Panc1 (cell line): Measurements from ENCODE around the gene IFNA7. TPM values are rescaled to one million over a fixed set of nuclear protein-coding genes. Genes with fewer than 3 reads are reported as not detected.
"Not testable (repeated sequence)": the region's sequence is repeated elsewhere in the genome, so short reads cannot be mapped to it uniquely, and the experiment has no call there.

Source experiments
- ATAC-seq: fragments of 200-7000 bp; cut with Tn5 transposase; 2 replicates; pipeline ENCODE4 v1.9.1; 2020; ENCODE audit warnings: mild to moderate bottlenecking, moderate library complexity
- BruUV-seq: library from RNA; stranded (reverse); fragments of 400-500 nt; replicated peaks from 2 replicates; lab custom pipeline; 2021; lab: Mats Ljungman, UMichigan
- CTCF ChIA-PET: fragments of 300-600 bp; sonication (Branson Sonifier 250); formaldehyde crosslinking; loops from one replicate; lab custom pipeline; 2022; ENCODE audit warnings: antibody characterized with exemption; lab: Charles Lee
- POLR2A ChIA-PET: fragments of 300-600 bp; sonication (Branson Sonifier 250); formaldehyde crosslinking; loops from one replicate; lab custom pipeline; 2022; ENCODE audit warnings: antibody characterized with exemption; lab: Charles Lee
- DNase-seq: peaks from one replicate; pipeline ENCODE4 v3.0.0-alpha.2; 2010; ENCODE audit warnings: low read depth, low spot score
- H3K27ac ChIP-seq: 2 replicates; pipeline ENCODE4 v1.5.1; 2011; ENCODE audit warnings: mild to moderate bottlenecking, low read length, inconsistent platforms
- H3K27me3 ChIP-seq: fragments of 200-500 bp; sonication (Bioruptor generic); 2 replicates; pipeline ENCODE4 v1.6.0; 2014; ENCODE audit warnings: low read length, inconsistent platforms; ENCODE audit not compliant: control insufficient read depth, insufficient read depth
- H3K36me3 ChIP-seq: fragments of 200-500 bp; sonication (Bioruptor generic); 2 replicates; pipeline ENCODE4 v1.5.1; 2014; ENCODE audit warnings: inconsistent platforms, mild to moderate bottlenecking, low read length, moderate library complexity; ENCODE audit not compliant: control insufficient read depth, insufficient read depth
- H3K4me1 ChIP-seq: 2 replicates; pipeline ENCODE4 v1.5.1; 2011; ENCODE audit warnings: inconsistent platforms, mild to moderate bottlenecking, low read length, moderate library complexity; ENCODE audit not compliant: control insufficient read depth, insufficient read depth
- H3K4me3 ChIP-seq, 2 experiments: 2 replicates each; pipeline ENCODE4 v1.5.1; 2011 to 2012; ENCODE audit warnings: low read depth in 2 of 2, low read length in 2 of 2, mild to moderate bottlenecking in 2 of 2, inconsistent platforms in 1 of 2, moderate library complexity in 1 of 2
- H3K9me3 ChIP-seq: fragments of 200-500 bp; sonication (Bioruptor generic); 2 replicates; pipeline ENCODE4 v1.5.1; 2014; ENCODE audit warnings: low read depth, mild to moderate bottlenecking, inconsistent platforms, low read length, moderate library complexity; ENCODE audit not compliant: control insufficient read depth, insufficient read depth
- CTCF ChIP-seq: fragments of 450-650 bp; IDR thresholded peaks from 2 replicates; pipeline ENCODE4 v1.5.1; 2017; ENCODE audit warnings: mild to moderate bottlenecking
- POLR2AphosphoS5 ChIP-seq: IDR thresholded peaks from 2 replicates; pipeline ENCODE4 v1.6.1; 2012; ENCODE audit warnings: mild to moderate bottlenecking, low read depth, low read length, moderate library complexity
- REST ChIP-seq, 2 experiments: IDR thresholded peaks; 2 replicates each; pipeline ENCODE4 v1.6.1; 2011 to 2012; ENCODE audit warnings: low read depth in 2 of 2, control low read depth in 1 of 2, low read length in 1 of 2, mild to moderate bottlenecking in 1 of 2, moderate library complexity in 1 of 2; ENCODE audit not compliant: insufficient read depth in 1 of 2
- SIN3A ChIP-seq: IDR thresholded peaks from 2 replicates; pipeline ENCODE4 v1.6.1; 2012; ENCODE audit warnings: low read depth, mild to moderate bottlenecking, low read length, moderate library complexity, borderline replicate concordance; ENCODE audit not compliant: insufficient read depth
- TCF7L2 ChIP-seq: IDR thresholded peaks from 2 replicates; pipeline ENCODE4 v1.6.1; 2011; ENCODE audit warnings: mild to moderate bottlenecking, low read depth, low read length, inconsistent platforms
- in situ Hi-C: cut with HindIII; loops from 2 replicates; pipeline ENCODE4 v1.10.0; 2016; ENCODE audit warnings: low sequenced_read_pairs, low pct_unique_long_range_greater_than_20kb
- intact Hi-C: fragments of 100-400 bp; cut with micrococcal nuclease; formaldehyde crosslinking; loops from one replicate; pipeline ENCODE4 v1.10.0; 2022; ENCODE audit not compliant: unreplicated experiment
- total RNA-seq: library from RNA; stranded (reverse); gene quantifications from one replicate; pipeline ENCODE4 v1.2.1, GENCODE V29; 2021; ENCODE audit not compliant: unreplicated experiment

IFNA7 gene
- total RNA-seq, 1 experiment from 2014 or later: not detected

GRCh38 chr9:21244836-21245235 lies 42.8 kb upstream of the IFNA7 start:
- H3K27ac ChIP-seq: no peak overlapping the region
- TF ChIP-seq SIN3A (no peak), CTCF (no peak), POLR2AphosphoS5 (no peak), REST (IDR thresholded peaks at IDR 0.05; ENCODE audit: insufficient read depth in 1 of 2, low read depth in 2 of 2, low read length in 1 of 2) (no peak), TCF7L2 (no peak)
- DNase-seq: no peak
- no peaks in the 10 kb centered on the region; the same call in 1 of the 2 replicates for H3K36me3 ChIP-seq
- POLR2A ChIA-PET: no interaction called here
- no peak overlapping the region for H3K4me3 ChIP-seq
- no peaks in the 10 kb centered on the region for H3K9me3 ChIP-seq
- H3K4me1 ChIP-seq: no peaks in the 10 kb centered on the region
- in situ Hi-C loops: no loop called here
- no peaks in the 10 kb centered on the region for H3K27me3 ChIP-seq
- CTCF ChIA-PET: no interaction called here
- ATAC-seq: no peak
- BruUV-seq: no TSS peak
- intact Hi-C loops: no loop called here

DNA sequence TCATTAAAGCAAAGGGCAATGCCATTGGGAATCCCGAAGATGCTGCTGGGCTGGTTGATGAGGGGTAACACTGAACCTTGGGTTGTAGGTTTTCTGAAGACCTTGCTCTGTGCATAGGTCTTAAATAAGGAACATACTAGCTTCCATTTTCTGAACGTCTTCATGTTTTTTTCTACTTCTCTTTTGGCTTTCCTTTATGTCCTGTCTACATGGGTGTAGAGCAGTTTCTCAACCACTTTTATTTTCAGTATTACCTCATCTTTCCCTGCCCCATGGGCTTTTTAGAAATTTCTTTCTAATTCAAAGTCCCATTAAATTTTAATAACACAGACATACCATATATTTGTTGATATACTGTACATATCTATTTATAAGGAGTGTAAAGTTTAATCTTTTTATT lies 37.9 kb upstream of the IFNA7 start, which contains the start of gene IFNA14:
TSS of gene IFNA14 (minus strand) at position 95 of the 400 bp plus-strand sequence. CDS start at position 25, 70 bp downstream.
- CTCF ChIA-PET: no interaction called here
- DNase-seq: no peak
- TF ChIP-seq POLR2AphosphoS5 (no peak), CTCF (no peak), SIN3A (no peak), TCF7L2 (no peak), REST (IDR thresholded peaks at IDR 0.05; ENCODE audit: insufficient read depth in 1 of 2, low read depth in 2 of 2, low read length in 1 of 2) (no peak)

GRCh38 chr9:21236360-21236714 lies 34.3 kb upstream of the IFNA7 start:
- H3K36me3 ChIP-seq, intact Hi-C loops, H3K4me3 ChIP-seq, POLR2A ChIA-PET, H3K4me1 ChIP-seq, H3K27ac ChIP-seq, CTCF ChIA-PET, ATAC-seq, H3K9me3 ChIP-seq, H3K27me3 ChIP-seq, BruUV-seq, in situ Hi-C loops, DNase-seq: not testable (repeated sequence)

More for the DNA sequence above, 37.9 kb upstream of the IFNA7 start, which contains the start of gene IFNA14:
- BruUV-seq: no TSS peak
- POLR2A ChIA-PET: no interaction called here
- H3K36me3 ChIP-seq: no peaks in the 10 kb centered on the region; the same call in 1 of the 2 replicates
- no peak within 1 kb of the TSS for H3K4me3 ChIP-seq
- H3K27ac ChIP-seq: no peak within 1 kb of the TSS
- no peaks in the 10 kb centered on the region for H3K27me3 ChIP-seq
- H3K4me1 ChIP-seq: no peaks in the 10 kb centered on the region
- intact Hi-C loops (no loop called here), in situ Hi-C loops (no loop called here)
- no peaks in the 10 kb centered on the region for H3K9me3 ChIP-seq
- ATAC-seq: no peak
